Esophagus muscularis mucosa (tissue), 4 donors: ENCODE data around the gene EPHA6.

ENCODE experiments used
- CTCF ChIP-seq, 3 experiments: fragments of 200-600 bp in 2 of 3; fragments of 450-650 bp in 1 of 3; sonication (generic) in 2 of 3; IDR thresholded peaks; one replicate each; pipeline ENCODE4 v1.5.1; 2017 to 2019; ENCODE audit warnings: antibody characterized with exemption in 3 of 3, mild to moderate bottlenecking in 2 of 3, moderate library complexity in 1 of 3
- EP300 ChIP-seq: sonication (generic); formaldehyde crosslinking; IDR thresholded peaks from one replicate; pipeline ENCODE4 v1.6.1; 2017; ENCODE audit warnings: antibody characterized with exemption
- POLR2AphosphoS5 ChIP-seq, 2 donors: sonication (generic); formaldehyde crosslinking; IDR thresholded peaks; one replicate each; pipeline ENCODE4 v1.6.1; 2017; ENCODE audit warnings: antibody characterized with exemption in 2 of 2

DNA sequence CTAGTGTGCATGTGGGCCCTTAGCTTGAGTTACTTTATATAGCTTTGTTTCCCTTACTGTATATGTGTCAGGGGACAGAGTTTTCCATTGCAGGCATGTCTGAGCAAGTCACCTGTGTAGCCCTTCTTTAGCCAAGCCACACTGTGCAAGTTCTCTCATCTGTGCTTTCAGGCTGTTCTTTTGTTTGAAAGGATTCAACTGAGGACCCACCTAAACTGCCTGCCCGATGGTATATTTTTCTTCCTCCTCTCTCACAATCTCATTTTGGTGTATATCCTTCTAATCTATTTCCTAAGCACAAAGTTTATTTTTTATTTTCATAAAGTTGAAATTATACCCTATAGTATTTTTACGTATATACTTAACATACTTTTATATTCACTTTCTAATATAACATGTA lies 690.1 kb downstream of the EPHA6 start:
- no peak for TF ChIP-seq POLR2AphosphoS5 (IDR thresholded peaks at IDR 0.05)
- no peak for TF ChIP-seq CTCF (IDR thresholded peaks at IDR 0.05)
- TF ChIP-seq EP300: no peak
